NCI-H524 treated with DMSO at 0.1 percent for 48 hours (cell line): ENCODE results near the gene DYSF.
"Not testable (repeated sequence)": the region's sequence is repeated elsewhere in the genome, so short reads cannot be mapped to it uniquely, and the experiment has no call there.

Experiments
- DNase-seq: peaks from one replicate; lab custom pipeline; 2025; lab: John Stamatoyannopoulos, UW

DYSF gene

DNA sequence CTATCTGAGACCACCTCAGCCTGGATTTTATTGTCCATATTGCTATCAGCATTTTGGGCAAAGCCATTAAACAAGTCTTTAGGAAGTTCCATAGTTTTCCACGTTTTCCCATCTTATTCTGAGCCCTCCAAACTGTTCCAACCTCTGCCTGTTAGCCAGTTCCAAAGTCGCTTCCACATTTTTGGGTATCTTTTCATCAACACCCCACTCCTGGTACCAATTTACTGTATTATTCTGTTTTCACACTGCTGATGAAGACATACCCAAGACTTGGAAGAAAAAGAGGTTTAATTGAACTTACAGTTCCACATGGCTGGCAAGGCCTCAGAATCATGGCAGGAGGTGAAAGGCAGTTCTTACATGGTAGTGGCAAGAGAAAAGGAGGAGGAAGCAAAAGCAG lies 204.9 kb downstream of the DYSF start:
- DNase-seq = not testable (repeated sequence)

DNA sequence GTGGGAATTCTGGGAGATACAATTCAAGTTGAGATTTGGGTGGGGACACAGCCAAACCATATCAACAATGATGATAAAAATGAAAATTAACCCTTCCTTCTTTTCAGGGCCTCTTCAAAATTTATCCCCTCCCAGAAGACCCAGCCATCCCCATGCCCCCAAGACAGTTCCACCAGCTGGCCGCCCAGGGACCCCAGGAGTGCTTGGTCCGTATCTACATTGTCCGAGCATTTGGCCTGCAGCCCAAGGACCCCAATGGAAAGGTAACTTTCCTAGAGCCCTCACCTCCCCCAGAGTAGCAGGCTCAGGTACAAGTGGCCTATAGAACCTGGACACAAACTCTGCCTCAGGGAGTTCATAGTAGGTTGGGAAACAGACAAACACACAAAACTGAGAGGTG lies 205.4 kb downstream of the DYSF start:
- no peak for DNase-seq

DNA sequence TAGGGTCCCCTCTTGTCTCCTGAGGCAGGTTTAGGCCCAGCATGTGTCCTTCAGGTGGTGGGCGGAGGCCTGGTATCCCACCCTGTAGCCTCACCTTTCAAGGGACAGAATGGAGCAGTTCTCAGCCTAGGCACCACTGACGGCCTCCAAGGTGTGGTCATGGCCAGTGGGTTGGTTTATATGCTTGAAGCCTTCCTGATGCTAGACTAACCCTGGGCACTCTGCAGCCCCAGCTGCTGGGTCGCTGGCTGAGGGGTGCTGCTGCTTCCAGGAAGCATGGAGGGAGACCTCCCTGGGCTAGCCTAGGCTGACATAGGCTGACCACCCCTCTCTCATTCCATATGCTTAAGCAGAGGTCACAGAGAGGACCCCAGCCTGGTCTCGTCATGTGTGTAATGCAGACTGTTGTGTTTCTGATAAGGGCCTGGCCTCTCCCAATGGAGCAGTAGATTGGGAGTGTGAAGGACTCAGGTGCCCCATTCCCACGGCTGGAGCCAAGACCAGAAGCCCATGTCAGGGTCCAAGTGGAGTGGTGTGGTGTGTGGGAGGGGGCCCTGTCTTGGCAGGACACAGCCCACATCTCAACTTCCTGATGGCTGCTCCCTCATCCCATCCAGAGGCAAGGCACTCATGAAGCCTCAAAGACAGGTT lies 206.6 kb downstream of the DYSF start:
- no peak for DNase-seq

DNA sequence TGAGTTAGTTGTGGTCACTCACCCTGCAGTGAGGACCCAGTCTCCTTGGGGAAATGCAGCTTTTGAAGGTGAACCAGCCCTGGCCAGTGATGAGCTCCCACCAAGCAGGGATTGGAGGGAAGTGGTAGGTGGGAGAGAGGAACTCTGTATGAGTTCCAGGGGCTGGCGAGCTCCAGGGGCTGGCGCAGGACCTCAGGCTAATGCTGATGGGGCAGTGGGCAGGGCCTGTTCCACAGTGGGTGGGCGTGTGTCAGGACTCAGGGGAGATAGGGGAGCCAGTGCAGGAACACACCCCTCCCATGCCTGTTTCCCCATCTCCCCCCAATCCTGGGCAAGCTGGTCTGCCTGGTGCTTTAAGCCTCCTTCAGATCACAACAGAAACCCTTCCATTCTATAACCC lies 208.4 kb downstream of the DYSF start:
- DNase-seq = no peak

DNA sequence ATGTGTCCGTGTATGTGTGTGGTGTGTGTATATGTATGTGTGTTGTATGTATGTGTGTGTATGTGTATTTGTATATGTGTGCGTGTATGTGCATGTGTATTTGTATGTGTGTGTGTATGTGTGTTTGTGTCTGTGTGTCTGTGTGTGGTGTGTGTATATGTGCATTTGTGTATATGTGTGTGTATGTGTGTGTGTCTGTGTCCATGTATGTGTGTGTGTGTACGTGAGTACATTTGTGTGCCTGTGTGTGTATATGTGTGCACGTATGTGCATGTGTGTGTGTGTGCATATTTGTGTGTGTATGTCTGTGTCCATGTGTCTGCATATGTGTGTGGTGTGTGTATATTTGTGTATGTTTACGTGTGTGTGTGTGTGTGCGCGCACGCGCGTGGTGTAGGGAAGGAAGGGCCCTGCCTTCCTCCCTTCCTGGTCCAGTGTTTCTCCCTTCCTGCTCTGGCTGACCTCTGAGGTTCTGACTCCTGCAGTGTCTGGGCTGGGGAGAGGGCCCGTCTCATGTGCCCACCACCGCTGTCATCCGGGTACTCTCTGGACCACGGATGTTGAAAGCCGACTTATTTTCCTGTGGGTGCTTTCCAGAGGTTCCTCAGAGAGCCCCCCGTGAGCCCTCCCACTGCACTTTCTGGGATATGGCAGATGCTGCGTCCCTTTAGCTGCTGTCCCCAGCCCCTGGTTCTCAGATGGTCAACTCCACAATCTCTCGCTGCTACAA lies 209.5 kb downstream of the DYSF start:
- no peak for DNase-seq

DNA sequence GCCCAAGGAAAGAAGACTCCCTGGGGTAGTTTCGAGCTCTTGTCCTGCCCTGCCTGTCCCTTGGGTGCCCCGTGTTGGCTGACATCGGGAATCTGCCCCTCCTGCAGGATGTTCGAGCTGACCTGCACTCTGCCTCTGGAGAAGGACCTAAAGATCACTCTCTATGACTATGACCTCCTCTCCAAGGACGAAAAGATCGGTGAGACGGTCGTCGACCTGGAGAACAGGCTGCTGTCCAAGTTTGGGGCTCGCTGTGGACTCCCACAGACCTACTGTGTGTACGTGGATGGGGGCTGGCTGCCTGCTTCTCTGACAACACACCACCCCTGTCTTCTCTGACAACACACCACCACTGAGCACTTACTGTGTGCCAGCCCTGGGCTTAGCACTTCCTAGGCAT lies 210.8 kb downstream of the DYSF start:
- no peak for DNase-seq

DNA sequence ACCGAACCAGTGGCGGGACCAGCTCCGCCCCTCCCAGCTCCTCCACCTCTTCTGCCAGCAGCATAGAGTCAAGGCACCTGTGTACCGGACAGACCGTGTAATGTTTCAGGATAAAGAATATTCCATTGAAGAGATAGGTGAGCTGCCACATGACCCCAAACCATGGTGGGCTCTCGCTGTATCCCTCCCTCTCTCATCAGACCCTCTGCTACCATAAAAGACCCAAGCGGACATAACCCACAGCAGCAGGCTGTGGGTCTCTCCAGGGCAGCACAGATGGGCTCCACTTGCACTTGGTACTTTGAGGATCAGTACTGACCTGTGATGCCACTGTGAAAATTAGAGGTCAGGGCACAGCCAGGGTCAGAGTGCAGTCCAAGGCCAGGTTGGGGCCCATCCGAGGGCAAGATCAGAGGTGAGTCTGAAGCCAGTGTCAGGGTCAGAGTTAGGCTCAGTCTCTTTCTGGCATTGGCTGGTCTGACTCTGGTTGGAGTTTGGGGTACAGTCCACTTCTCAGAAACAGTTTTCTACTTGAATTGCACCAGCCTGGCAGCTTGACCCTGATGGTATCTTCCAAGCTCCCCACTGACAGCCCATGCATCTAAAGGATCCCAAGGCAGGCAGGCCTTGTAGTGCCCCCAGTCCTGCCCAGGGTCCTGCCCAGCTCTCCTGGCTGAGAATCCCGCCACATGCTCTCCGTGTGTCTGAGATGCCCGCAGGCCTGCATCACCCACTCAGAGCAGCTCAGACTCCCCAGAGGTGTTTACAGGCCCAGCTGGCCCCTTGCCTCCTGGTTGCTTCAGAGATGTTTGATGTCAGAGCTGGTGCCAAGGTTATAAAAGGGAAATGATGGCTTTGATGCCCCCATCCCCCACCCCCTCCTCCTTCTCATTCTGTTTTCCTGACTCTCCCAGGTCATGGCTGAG lies 212.1 kb downstream of the DYSF start:
- no peak for DNase-seq

DNA sequence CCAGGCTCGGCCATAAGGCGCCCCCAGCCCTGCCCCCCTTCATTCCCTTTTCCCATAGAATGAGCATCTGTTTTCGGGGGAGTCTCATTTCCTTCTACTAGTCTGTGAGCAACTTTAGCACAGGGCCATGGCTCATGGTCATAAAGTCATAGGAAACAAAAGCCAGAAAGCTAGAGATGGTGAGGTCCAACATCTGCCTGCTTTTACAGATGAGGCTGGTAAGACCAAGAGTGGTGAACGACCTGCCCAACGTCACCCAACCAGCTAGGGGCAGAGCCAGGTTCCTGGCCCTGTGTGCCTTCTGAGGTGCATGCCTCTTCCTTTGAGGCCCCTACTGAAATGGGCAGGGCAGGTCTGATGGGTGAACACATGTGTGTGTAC lies 212.7 kb downstream of the DYSF start:
- no peak for DNase-seq

DNA sequence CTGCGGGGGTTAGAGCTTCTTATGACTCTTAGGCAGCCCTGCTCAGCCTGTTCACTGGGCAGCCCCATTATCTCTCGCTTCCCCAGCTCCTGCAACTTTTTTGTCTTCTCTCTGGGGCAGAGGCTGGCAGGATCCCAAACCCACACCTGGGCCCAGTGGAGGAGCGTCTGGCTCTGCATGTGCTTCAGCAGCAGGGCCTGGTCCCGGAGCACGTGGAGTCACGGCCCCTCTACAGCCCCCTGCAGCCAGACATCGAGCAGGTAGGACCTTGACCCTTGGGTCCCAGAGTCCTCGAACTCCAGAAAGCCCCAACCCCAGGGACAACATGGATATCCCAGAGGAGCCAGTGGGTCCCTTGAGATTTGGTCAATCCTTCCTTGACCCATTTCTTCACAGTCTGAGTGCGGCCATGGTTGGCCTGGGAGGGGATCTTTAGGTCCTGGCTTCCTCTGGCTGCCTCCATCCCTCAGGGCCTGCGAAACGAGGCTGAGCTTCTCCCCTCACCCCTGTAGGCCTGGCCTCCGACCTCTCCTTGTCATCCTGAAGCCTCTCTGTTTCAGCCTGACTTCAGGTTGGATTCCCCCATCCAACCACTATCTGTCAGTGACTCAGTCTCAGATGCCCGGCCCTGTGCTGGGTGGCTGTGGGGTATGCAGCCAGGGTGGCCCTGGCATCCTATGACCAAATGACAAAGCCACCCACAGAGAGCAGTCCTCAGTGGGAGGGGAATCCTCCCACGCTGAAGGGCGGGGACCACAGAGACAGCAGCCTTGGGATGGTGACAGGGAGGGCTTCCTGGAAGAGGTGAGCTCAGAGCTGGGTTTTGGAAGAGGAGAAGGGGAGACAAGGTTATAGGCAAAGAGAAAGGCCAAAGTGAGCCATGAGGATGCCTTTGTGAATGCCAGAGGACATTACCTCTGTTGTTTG lies 214.2 kb downstream of the DYSF start:
- DNase-seq = no peak

DNA sequence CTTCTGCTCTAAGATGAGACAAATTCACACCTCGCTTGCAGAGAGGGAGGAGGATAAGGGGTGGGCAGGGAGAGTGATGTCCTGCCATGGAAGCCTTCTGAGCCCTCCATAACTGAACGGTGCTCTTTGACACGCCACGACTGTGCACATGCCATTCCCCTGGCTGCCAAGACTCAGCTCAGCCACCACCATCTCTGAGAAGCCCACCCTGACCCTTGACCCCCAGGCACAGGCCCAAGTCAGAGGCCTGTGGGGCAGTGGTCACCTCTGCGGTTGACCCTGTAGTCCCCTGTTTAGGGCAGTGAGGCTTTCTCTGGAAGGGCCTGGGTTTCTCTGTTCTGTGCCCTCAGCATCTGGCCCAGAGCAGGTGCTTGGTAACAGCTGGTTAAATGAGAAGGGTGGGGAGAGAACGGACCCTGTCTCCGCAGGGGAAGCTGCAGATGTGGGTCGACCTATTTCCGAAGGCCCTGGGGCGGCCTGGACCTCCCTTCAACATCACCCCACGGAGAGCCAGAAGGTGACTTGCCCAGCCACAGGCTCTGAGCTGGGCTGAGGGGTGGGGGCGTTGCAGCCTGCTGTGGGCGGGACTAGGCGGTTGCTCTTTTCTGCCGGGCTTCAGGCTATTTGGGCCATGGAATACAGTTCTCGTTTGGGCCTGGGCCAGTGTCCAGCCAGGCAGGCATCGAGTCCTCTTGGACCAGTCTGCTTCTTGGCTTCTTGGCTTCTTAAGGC lies 215.1 kb downstream of the DYSF start:
- no peak for DNase-seq

DNA sequence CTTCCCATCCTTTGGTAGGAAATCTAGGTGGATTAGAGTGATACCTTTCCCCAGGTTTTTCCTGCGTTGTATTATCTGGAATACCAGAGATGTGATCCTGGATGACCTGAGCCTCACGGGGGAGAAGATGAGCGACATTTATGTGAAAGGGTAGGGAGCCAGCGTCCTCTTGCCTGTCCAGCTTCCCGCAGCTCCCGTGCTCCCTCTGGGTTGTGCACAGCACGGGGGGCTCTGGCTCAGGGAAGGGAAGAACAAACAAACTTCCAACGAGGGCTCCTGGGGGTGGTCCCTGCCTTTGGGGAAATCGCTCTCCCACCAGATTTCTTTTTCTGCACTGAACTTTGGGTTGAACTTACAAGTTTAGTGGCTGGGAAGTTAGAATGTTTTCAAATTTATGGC lies 215.7 kb downstream of the DYSF start:
- no peak for DNase-seq

DNA sequence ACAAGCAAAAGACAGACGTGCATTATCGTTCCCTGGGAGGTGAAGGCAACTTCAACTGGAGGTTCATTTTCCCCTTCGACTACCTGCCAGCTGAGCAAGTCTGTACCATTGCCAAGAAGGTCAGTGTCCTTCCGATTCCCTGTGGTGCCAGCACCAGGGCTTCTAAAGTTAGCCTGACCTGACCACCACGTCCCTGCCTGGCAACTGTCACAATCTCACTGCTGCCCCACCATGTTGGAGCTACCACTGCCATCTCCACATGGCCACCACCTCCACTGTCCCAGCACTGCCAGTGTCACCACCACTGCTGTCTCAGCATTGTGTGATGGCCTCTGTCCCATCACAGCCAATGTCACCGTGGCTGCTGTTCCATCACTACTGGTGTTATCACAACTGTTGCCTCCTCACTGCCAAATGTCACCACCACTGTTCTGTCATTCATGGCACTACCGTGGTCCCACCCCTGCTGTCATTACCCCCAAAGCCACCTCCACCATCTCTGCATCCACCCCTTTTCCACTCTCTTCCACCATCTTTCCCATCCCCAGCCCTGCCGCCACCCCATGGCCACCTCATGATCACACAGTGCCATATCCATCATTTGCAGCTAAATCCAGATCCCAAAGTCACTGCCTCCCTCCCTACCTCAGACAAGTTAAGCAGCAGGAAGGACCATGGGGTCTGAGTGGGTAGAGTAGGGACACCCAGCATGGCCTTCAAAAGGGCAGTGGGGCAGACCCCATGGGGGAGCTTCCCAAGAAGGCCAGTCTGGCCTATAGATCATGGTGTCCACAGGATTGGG lies 216.5 kb downstream of the DYSF start:
- DNase-seq = no peak

DNA sequence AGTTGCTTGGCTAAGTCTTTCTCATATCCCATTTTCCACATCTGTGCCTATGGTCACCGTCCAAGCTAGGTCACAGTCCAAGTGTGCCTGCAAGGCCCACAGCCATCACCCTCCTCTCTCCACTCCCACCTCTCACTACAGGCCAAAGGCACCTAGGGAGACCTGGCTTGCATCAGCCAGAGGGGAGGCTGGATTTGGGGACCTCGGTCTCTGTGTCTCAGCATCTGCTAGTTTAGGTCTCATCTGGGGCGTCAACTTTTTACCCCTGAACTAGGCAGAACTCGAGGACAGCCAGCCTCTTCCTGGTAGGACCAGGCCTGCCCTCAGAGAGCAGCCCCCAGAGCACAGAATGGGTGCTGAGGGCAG lies 217.1 kb downstream of the DYSF start:
- DNase-seq = no peak

DNA sequence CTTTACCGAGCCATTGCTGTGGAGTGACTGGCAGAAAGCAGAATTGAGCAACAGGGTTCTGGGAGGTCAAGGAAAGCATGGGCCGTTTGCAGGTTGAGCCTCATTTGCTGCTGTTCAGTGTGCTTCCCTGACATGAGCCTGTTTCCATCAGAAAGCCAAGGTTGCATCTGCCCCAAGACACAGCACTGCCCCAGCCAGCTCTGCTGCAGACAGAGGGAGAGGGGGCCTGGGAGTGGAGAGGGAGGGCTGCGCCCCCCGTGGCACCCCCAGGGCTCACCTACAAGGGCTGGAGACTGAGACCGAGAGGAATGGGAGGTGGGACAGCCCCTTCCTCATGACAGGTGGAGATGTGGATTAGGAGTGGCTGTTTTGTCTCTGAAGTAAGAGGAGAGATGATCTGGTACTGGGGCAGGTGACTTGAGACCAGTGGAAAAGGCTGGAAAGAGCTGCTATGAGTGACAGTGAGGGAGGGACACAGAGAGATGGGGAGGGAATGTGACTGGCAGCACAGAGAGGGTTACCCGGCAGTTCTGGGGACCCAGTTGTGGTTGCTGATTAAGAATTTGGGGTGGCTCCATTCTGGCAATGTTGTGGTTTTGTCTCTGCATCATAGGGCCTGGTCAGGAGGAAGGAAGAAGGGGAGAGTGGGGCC lies 218.0 kb downstream of the DYSF start:
- DNase-seq = no peak

DNA sequence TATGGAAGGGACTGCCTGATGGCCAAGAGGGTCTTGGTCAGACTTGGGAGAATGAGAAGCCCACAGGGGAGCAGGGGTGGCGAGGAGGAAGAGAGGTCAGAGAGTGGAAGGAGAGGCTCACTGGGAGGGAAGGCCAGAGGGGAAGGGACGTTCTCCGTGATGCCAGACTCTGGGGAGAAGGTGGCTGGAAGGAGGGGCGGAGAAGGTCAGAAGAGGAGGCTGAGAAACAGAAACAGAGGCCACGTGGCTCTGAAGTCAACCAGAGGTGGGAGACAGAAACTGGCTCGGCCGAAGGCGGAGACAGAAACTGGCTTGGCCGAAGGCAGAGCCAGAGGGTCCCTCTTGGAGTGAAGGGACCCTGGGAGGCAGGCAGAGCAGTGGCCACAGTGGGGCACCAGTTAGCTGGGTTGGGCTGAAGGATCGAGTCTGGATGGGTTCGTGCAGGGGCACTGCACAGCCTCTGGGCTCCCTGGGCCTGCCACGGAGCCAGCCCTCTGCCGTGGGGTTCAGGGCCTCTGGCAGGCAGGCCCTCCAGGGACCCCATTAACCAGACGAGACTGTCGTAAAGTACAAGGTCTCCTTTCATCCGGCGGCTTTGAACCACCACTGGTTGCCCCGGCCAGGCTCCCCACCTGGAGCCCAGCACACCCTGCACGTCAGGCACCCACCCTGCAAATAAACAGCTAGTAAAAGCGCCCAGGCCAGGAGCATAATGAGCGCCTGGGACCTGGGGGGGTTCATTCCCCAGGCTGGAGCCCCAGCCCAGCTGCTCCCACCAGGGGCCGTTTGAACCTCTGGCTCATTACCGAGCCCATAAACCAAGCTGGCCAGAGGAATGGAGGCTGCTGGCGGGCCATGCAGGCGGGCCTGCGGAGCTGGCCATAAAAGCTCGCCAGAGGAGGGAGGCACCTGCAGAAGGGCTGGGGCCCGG lies 218.8 kb downstream of the DYSF start:
- DNase-seq = no peak

DNA sequence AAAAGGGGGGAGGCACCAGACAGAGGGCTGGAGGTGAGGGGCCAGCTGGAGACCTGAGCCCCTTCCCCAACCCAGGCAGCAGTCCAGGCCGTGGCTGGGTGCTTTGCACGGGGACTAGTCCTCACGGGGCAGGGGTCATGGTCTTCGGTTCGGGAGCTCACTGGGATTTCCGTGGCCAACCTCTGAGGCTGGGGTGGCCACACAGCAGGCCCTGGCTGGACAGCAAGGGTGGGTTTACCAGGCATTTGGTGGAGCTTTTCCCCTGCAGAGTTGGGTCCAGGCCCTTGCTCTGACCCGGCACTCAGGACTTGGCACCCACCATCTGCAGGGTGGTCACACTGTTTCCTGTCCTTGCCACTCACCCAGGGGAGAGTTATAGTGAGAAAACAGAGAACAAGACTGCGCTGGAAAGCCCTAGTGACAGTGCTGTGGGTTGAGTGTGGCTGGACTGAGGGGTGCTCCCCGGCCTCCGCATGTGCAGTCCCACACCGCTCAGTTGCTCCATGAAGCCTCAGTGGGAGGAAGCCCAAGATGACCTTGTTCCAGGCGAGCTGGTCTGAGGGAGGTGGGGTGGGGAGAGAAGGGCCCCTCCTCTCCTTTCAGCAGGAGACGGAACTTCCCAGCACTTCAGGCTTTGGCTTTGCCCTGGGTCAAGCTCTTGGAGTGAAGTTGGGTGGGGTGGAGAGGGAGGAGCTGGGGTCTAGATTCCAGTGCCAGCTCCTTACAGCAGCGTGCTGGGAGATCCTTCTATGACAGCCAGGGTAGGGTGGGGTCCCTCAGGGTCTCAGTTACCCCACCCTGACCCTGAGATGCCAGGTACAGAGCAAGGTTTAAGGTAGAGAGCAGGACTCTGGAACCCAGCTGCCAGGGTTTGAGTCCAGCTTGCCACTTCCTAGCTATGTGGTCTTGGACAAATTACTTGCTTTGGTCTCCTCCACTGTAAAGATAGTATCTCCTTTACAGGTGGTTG lies 219.8 kb downstream of the DYSF start:
- DNase-seq = no peak

DNA sequence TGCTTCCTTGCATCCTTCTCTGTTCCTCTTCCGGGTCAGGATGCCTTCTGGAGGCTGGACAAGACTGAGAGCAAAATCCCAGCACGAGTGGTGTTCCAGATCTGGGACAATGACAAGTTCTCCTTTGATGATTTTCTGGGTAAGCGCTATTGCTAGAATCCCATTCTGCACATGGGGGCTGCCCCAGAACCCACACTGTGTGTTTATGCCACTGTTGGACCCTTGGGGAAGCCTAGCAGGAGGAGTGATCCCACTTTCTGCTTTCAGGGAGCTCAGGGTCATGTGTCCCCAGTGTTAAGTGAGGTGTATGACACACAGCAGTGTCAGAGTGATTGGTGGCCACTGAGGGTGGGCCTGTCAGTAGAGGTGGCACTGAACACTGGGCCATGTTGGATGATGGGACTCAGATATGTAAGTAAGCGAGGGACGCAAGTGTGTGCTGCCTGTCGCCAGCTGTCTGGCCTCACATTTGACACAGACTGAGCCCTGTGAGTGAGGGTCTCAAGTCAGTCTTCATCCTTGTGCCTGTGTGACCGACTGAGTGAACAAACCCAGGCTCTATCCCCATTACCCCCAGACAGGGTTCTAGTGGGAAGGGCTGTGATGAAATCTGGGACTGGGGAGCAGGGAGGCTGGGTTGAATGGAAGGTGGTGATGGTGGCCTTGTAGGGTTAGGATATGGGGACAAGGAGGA lies 220.9 kb downstream of the DYSF start:
- no peak for DNase-seq
